NCI-H146 treated with DMSO at 0.1 percent for 48 hours (cell line): ENCODE data around the gene POFUT1.
A peak's percentile ranks its signal among the peaks of the same experiment; 100 is the strongest.
"Not testable (repeated sequence)": the region's sequence is repeated elsewhere in the genome, so short reads cannot be mapped to it uniquely, and the experiment has no call there.

Experiments
- DNase-seq: peaks from one replicate; lab custom pipeline; 2025; ENCODE audit not compliant: unreplicated experiment; lab: John Stamatoyannopoulos, UW

POFUT1 gene

GRCh38 chr20:32188376-32189122 lies 19.1 kb upstream of the POFUT1 start:
- no peak for DNase-seq

GRCh38 chr20:32189123-32189410 lies 18.6 kb upstream of the POFUT1 start:
- no peak for DNase-seq

- DNase-seq = peak; percentile 72
These were observed 17.7 kb upstream of the POFUT1 start for GRCh38 chr20:32189691-32190615.

- DNase-seq = no peak
These were observed 16.9 kb upstream of the POFUT1 start for GRCh38 chr20:32190616-32191415.

- DNase-seq = no peak
These were observed 16.3 kb upstream of the POFUT1 start for GRCh38 chr20:32191422-32191821.

- DNase-seq = no peak
These were observed 15.8 kb upstream of the POFUT1 start for GRCh38 chr20:32191873-32192272.

GRCh38 chr20:32192698-32193097 lies 15.0 kb upstream of the POFUT1 start:
- no peak for DNase-seq

GRCh38 chr20:32193336-32193735 lies 14.3 kb upstream of the POFUT1 start:
- not testable (repeated sequence) for DNase-seq

GRCh38 chr20:32193996-32194395 lies 13.7 kb upstream of the POFUT1 start:
- DNase-seq = no peak

GRCh38 chr20:32195581-32195980 lies 12.1 kb upstream of the POFUT1 start:
- DNase-seq = no peak

- DNase-seq = not testable (repeated sequence)
These were observed 11.1 kb upstream of the POFUT1 start for GRCh38 chr20:32196613-32197012.

- not testable (repeated sequence) for DNase-seq
These were observed 10.5 kb upstream of the POFUT1 start for GRCh38 chr20:32197136-32197535.

- DNase-seq = no peak
These were observed 8.7 kb upstream of the POFUT1 start for GRCh38 chr20:32199006-32199405.

GRCh38 chr20:32201296-32201976 lies 6.2 kb upstream of the POFUT1 start:
- DNase-seq = no peak

- no peak for DNase-seq
These were observed 5.7 kb upstream of the POFUT1 start for GRCh38 chr20:32201977-32202363.

- DNase-seq = no peak
These were observed 4.1 kb upstream of the POFUT1 start for GRCh38 chr20:32203356-32204204.

GRCh38 chr20:32204205-32205109 lies 3.2 kb upstream of the POFUT1 start:
- no peak for DNase-seq

- no peak for DNase-seq
These were observed 2.4 kb upstream of the POFUT1 start for GRCh38 chr20:32205110-32205842.
